Body of pancreas (tissue), 4 donors: ENCODE measurements around the gene CCDC85C. TPM values are rescaled to one million over a fixed set of nuclear protein-coding genes. Genes with fewer than 3 reads are reported as not detected.

Experiments used
- ATAC-seq: fragments of 150-250 bp; one replicate; pipeline ENCODE4 v1.9.1; 2016
- DNase-seq, 4 donors: peaks; one replicate each; pipeline ENCODE4 v3.0.0-alpha.2; 2019
- H3K27ac ChIP-seq, 4 donors: fragments of 200-600 bp; sonication (generic); 1 replicate in 3 of 4; 2 replicates in 1 of 4; pipeline versions ENCODE4 v1.5.1 to v1.6.1; 2016 to 2019; ENCODE audit warnings: mild to moderate bottlenecking in 1 of 4, mixed read lengths in 1 of 4, moderate library complexity in 1 of 4
- H3K27me3 ChIP-seq, 2 donors: fragments of 200-600 bp; sonication (generic); one replicate each; pipeline ENCODE4 v1.6.0; 2016; ENCODE audit warnings: mild to moderate bottlenecking in 1 of 2
- H3K36me3 ChIP-seq, 2 donors: fragments of 200-600 bp; sonication (generic); replicated peaks in 1 of 2; 2 replicates each; pipeline ENCODE4 v1.5.1; 2016; ENCODE audit warnings: low read depth in 2 of 2; ENCODE audit not compliant: insufficient read depth in 1 of 2
- H3K4me1 ChIP-seq: fragments of 200-600 bp; sonication (generic); one replicate; pipeline ENCODE4 v1.6.0; 2016
- H3K4me3 ChIP-seq, 2 donors: fragments of 200-600 bp; sonication (generic); 1 replicate in 1 of 2; 2 replicates in 1 of 2; pipeline ENCODE4 v1.5.1; 2016 to 2019
- H3K9me3 ChIP-seq, 3 donors: fragments of 200-600 bp; sonication (generic); 1 replicate in 2 of 3; 2 replicates in 1 of 3; pipeline ENCODE4 v1.5.1; 2016
- CTCF ChIP-seq, 7 experiments: fragments of 450-650 bp in 4 of 7; fragments of 200-600 bp in 3 of 7; sonication (generic) in 3 of 7; IDR thresholded peaks; one replicate each; pipeline ENCODE4 v1.5.1; 2016 to 2019; ENCODE audit warnings: antibody characterized with exemption in 7 of 7
- POLR2A ChIP-seq, 3 donors: fragments of 450-650 bp; IDR thresholded peaks; one replicate each; pipeline ENCODE4 v1.6.1; 2016; ENCODE audit warnings: antibody characterized with exemption in 3 of 3, mild to moderate bottlenecking in 2 of 3
- WGBS, 2 donors: methylation state at CpG; one replicate each; pipeline ENCODE4 v1.1.5; 2017; 5-methylcytosine and 5-hydroxymethylcytosine counted together
- intact Hi-C: fragments of 100-400 bp; cut with DNase I; formaldehyde crosslinking; loops from one replicate; pipeline ENCODE4 v1.15.1; 2023
- total RNA-seq, 2 donors: library from RNA; depleted of rRNA; stranded (reverse); fragments of >200 nt; gene quantifications; one replicate each; pipeline ENCODE4 v1.1.0, GENCODE V29; 2016

The CCDC85C gene
- 10 to 100 TPM in 1 of 2 donors, 1 to 10 TPM in 1; 8.9 to 10.1 TPM for total RNA-seq

GRCh38 chr14:99603471-99604277 lies at the start of gene CCDC85C:
TSS of gene CCDC85C (minus strand) at chr14:99604207. CDS start at chr14:99603959, 248 bp downstream.
- Histone ChIP-seq H3K9me3 (no peaks in the 10 kb centered on the region), H3K27me3 (no peaks in the 10 kb centered on the region), H3K4me3 (peak within 1 kb of the TSS; percentile 24 to 51), H3K4me1 (peaks cover 59% of the 10 kb centered on the region), H3K27ac (peak within 1 kb of the TSS; percentile 91 to 95 (median 94)), H3K36me3 (no peaks in the 10 kb centered on the region)
- TF ChIP-seq POLR2A (IDR thresholded peaks at IDR 0.05): no peak
- TF ChIP-seq CTCF (IDR thresholded peaks at IDR 0.05): no peak
- WGBS, 2 donors: 12% methylated on average over 44 of the region's 128 CpGs; no CpG with 5 or more reads in 1 of the 2 donors
- intact Hi-C loops: no loop called here
- peak; percentile 0 for ATAC-seq
- peak; percentile 52 to 61 (median 55) for DNase-seq

- no peak overlapping the region for H3K4me3 ChIP-seq
- H3K27ac ChIP-seq: no peak overlapping the region
- H3K27me3 ChIP-seq: no peaks in the 10 kb centered on the region
- DNase-seq (no peak), ATAC-seq (no peak)
- H3K9me3 ChIP-seq: no peaks in the 10 kb centered on the region
- peaks cover 4% of the 10 kb centered on the region for H3K4me1 ChIP-seq
- WGBS, 2 donors: 85 to 86% methylated on average over 14 to 16 of the region's 32 CpGs
- no peak for TF ChIP-seq POLR2A (IDR thresholded peaks at IDR 0.05)
- TF ChIP-seq CTCF (IDR thresholded peaks at IDR 0.05): no peak
- H3K36me3 ChIP-seq: no peaks in the 10 kb centered on the region
- intact Hi-C loops: no loop called here
Observed at GRCh38 chr14:99651953-99652746, 48.1 kb upstream of the CCDC85C start.

- intact Hi-C loops: no loop called here
- Histone ChIP-seq H3K4me3 (no peak overlapping the region), H3K27ac (no peak overlapping the region), H3K27me3 (peaks cover 0 to 7% of the 10 kb centered on the region in 2 donors), H3K9me3 (no peaks in the 10 kb centered on the region), H3K36me3 (no peaks in the 10 kb centered on the region), H3K4me1 (peaks cover 9% of the 10 kb centered on the region)
- DNase-seq (no peak), ATAC-seq (no peak)
- no peak for TF ChIP-seq CTCF (IDR thresholded peaks at IDR 0.05)
- 83 to 84% methylated on average over 6 to 9 of the region's 9 CpGs for WGBS, 2 donors
Observed at GRCh38 chr14:99650189-99650588, 46.2 kb upstream of the CCDC85C start.

- 68 to 83% methylated on average over 7 to 8 of the region's 8 CpGs for WGBS, 2 donors
Observed at GRCh38 chr14:99649643-99650042, 45.6 kb upstream of the CCDC85C start.

More at GRCh38 chr14:99649643-99650042, 45.6 kb upstream of the CCDC85C start:
- Histone ChIP-seq H3K9me3 (no peaks in the 10 kb centered on the region), H3K27me3 (peaks cover 0 to 7% of the 10 kb centered on the region in 2 donors), H3K36me3 (no peaks in the 10 kb centered on the region), H3K4me1 (peaks cover 14% of the 10 kb centered on the region), H3K27ac (no peak overlapping the region), H3K4me3 (no peak overlapping the region)
- no peak for TF ChIP-seq CTCF (IDR thresholded peaks at IDR 0.05)
- TF ChIP-seq POLR2A (IDR thresholded peaks at IDR 0.05): no peak
- ATAC-seq: no peak
- DNase-seq: no peak
- intact Hi-C loops: no loop called here
